ENCODE results near the gene PSD4.

GRCh38 chr2:113186433-113186796 is 12.6 kb downstream of the PSD4 start:
- TF ChIP-seq CTCF (IDR thresholded peaks at IDR 0.05) (no peak), FOSL2 (IDR thresholded peaks at IDR 0.05; ENCODE audit: borderline replicate concordance, low read depth) (no peak), EP300 (IDR thresholded peaks at IDR 0.05; ENCODE audit: borderline replicate concordance in 1 of 2, low read depth in 1 of 2, low read length in 1 of 2) (no peak), ELF1 (IDR thresholded peaks at IDR 0.05) (no peak), USF2 (IDR thresholded peaks at IDR 0.05; ENCODE audit: borderline replicate concordance, low read depth, low read length) (no peak), MEF2A (IDR thresholded peaks at IDR 0.05; ENCODE audit: borderline replicate concordance, low read depth) (no peak), YY1 (IDR thresholded peaks at IDR 0.05; ENCODE audit: low read depth) (no peak)

Measured in SK-N-SH (cell line).